IMR-90 (cell line): ENCODE measurements around the gene RUFY4. TPM values are rescaled to one million over a fixed set of nuclear protein-coding genes. Genes with fewer than 3 reads are reported as not detected.

Experiments
- ATAC-seq: fragments of 200-7000 bp; cut with Tn5 transposase; 2 replicates; pipeline ENCODE4 v1.9.1; 2020; ENCODE audit warnings: low read depth, mild to moderate bottlenecking, moderate library complexity
- BruUV-seq: library from RNA; stranded (reverse); fragments of 400-500 nt; replicated peaks from 2 replicates; lab custom pipeline; 2021; lab: Mats Ljungman, UMichigan
- CTCF ChIA-PET: fragments of 300-600 bp; formaldehyde crosslinking; extraction: SDS; loops from one replicate; lab custom pipeline; 2021; ENCODE audit warnings: antibody characterized with exemption; lab: Yijun Ruan, JAX
- POLR2A ChIA-PET: fragments of 300-600 bp; sonication (Branson Sonifier 250); formaldehyde crosslinking; loops from one replicate; lab custom pipeline; 2022; ENCODE audit warnings: antibody characterized with exemption; ENCODE audit not compliant: unreplicated experiment; lab: Charles Lee
- DNase-seq: peaks from one replicate; pipeline ENCODE4 v3.0.0; 2013
- H2AFZ ChIP-seq: replicated peaks from 2 replicates; pipeline ENCODE3; 2013; ENCODE audit warnings: low read length, mild to moderate bottlenecking; ENCODE audit not compliant: poor library complexity
- H2AK5ac ChIP-seq: 2 replicates; pipeline ENCODE4 v1.6.1; 2013; ENCODE audit warnings: low read depth, low read length, inconsistent platforms
- H2AK9ac ChIP-seq: replicated peaks from 2 replicates; pipeline ENCODE3; 2013; ENCODE audit warnings: mild to moderate bottlenecking, low read depth, low read length, moderate library complexity; ENCODE audit not compliant: poor library complexity
- H2BK120ac ChIP-seq: 2 replicates; pipeline ENCODE4 v1.6.1; 2013; ENCODE audit warnings: low read depth, low read length, inconsistent platforms
- H2BK15ac ChIP-seq: 3 replicates; pipeline ENCODE4 v1.6.1; 2013; ENCODE audit warnings: low read depth, low read length, inconsistent platforms
- H2BK20ac ChIP-seq: 2 replicates; pipeline ENCODE4 v1.6.1; 2013; ENCODE audit warnings: low read depth, mild to moderate bottlenecking, inconsistent platforms, low read length, moderate library complexity
- H2BK5ac ChIP-seq: 2 replicates; pipeline ENCODE4 v1.6.1; 2013; ENCODE audit warnings: mild to moderate bottlenecking, low read depth, low read length, inconsistent platforms; ENCODE audit not compliant: poor library complexity, severe bottlenecking
- H3K14ac ChIP-seq: replicated peaks from 2 replicates; pipeline ENCODE4 v1.6.1; 2013; ENCODE audit warnings: low read depth, low read length, inconsistent platforms
- H3K18ac ChIP-seq: 2 replicates; pipeline ENCODE4 v1.6.1; 2013; ENCODE audit warnings: low read depth, low read length, control low read depth
- H3K23ac ChIP-seq: 2 replicates; pipeline ENCODE4 v1.6.1; 2013; ENCODE audit warnings: low read depth, low read length, inconsistent platforms
- H3K27ac ChIP-seq: 2 replicates; pipeline ENCODE4 v1.5.1; 2013; ENCODE audit warnings: mild to moderate bottlenecking, control low read depth, low read length; ENCODE audit not compliant: insufficient read depth
- H3K27me3 ChIP-seq: 2 replicates; pipeline ENCODE4 v1.6.1; 2013; ENCODE audit warnings: low read length; ENCODE audit not compliant: control insufficient read depth, insufficient read depth
- H3K36me3 ChIP-seq: 2 replicates; pipeline ENCODE4 v1.6.1; 2013; ENCODE audit warnings: low read length, mixed read lengths; ENCODE audit not compliant: control insufficient read depth, insufficient read depth
- H3K4ac ChIP-seq: 2 replicates; pipeline ENCODE4 v1.6.1; 2013; ENCODE audit warnings: low read depth, low read length, inconsistent platforms
- H3K4me1 ChIP-seq: 2 replicates; pipeline ENCODE4 v1.6.1; 2013; ENCODE audit warnings: low read length, mixed read lengths; ENCODE audit not compliant: control insufficient read depth, insufficient read depth
- H3K4me2 ChIP-seq: 2 replicates; pipeline ENCODE4 v1.6.1; 2013; ENCODE audit warnings: low read depth, mild to moderate bottlenecking, control low read depth, low read length, moderate library complexity
- H3K4me3 ChIP-seq: 2 replicates; pipeline ENCODE4 v1.5.1; 2013; ENCODE audit warnings: low read depth, mild to moderate bottlenecking, control low read depth, low read length, moderate library complexity; ENCODE audit not compliant: insufficient read depth
- H3K56ac ChIP-seq: 2 replicates; pipeline ENCODE4 v1.6.1; 2013; ENCODE audit warnings: low read length, inconsistent platforms; ENCODE audit not compliant: insufficient read depth; ENCODE audit errors: extremely low read depth
- H3K79me1 ChIP-seq, 2 experiments: 2 replicates each; pipeline ENCODE4 v1.6.1; 2013; ENCODE audit warnings: low read length in 2 of 2, inconsistent platforms in 1 of 2, low read depth in 1 of 2
- H3K9ac ChIP-seq: 2 replicates; pipeline ENCODE4 v1.6.1; 2013; ENCODE audit warnings: low read depth, low read length, control low read depth
- H3K9me1 ChIP-seq: 2 replicates; pipeline ENCODE4 v1.6.1; 2013; ENCODE audit warnings: low read length, inconsistent platforms; ENCODE audit not compliant: insufficient read depth
- H3K9me3 ChIP-seq: 2 replicates; pipeline ENCODE4 v1.6.1; 2013; ENCODE audit warnings: low read length; ENCODE audit not compliant: control insufficient read depth, insufficient read depth
- H4K20me1 ChIP-seq: 2 replicates; pipeline ENCODE4 v1.6.1; 2013; ENCODE audit warnings: low read length, inconsistent platforms; ENCODE audit not compliant: insufficient read depth
- H4K5ac ChIP-seq: 2 replicates; pipeline ENCODE4 v1.6.1; 2013; ENCODE audit warnings: mild to moderate bottlenecking, low read depth, low read length, control low read depth
- H4K8ac ChIP-seq, 2 experiments: 2 replicates each; pipeline ENCODE4 v1.6.1; 2013; ENCODE audit warnings: low read depth in 2 of 2, low read length in 2 of 2, control low read depth in 1 of 2, inconsistent platforms in 1 of 2
- H4K91ac ChIP-seq: 2 replicates; pipeline ENCODE4 v1.6.1; 2013; ENCODE audit warnings: low read depth, low read length, inconsistent platforms; ENCODE audit not compliant: insufficient read depth
- CEBPB ChIP-seq: IDR thresholded peaks from 2 replicates; pipeline ENCODE4 v1.6.1; 2012; ENCODE audit warnings: low read depth, low read length, improper control_type of control experiment
- CTCF ChIP-seq: conservative IDR thresholded peaks from 2 replicates; pipeline ENCODE4 v1.5.1; 2012; ENCODE audit warnings: mild to moderate bottlenecking, low read depth, low read length, improper control_type of control experiment
- FOS ChIP-seq: fragments of 150-350 bp; IDR thresholded peaks from 2 replicates; pipeline ENCODE4 v1.6.1; 2016; ENCODE audit warnings: low read depth, low read length
- MAFK ChIP-seq: IDR thresholded peaks from 2 replicates; pipeline ENCODE4 v1.6.1; 2012; ENCODE audit warnings: low read depth, low read length, improper control_type of control experiment
- POLR2A ChIP-seq: IDR thresholded peaks from 2 replicates; pipeline ENCODE4 v1.6.1; 2012; ENCODE audit warnings: mild to moderate bottlenecking, low read depth, low read length
- dilution Hi-C: fragments of 300-500 bp; cut with HindIII; formaldehyde crosslinking; loops from one replicate; pipeline ENCODE4 v1.14.3; 2018; ENCODE audit warnings: low sequenced_read_pairs; ENCODE audit not compliant: unreplicated experiment
- in situ Hi-C: fragments of 300-500 bp; cut with MboI; formaldehyde crosslinking; loops from 3 replicates; pipeline ENCODE4 v1.14.3; 2019; ENCODE audit warnings: low sequenced_read_pairs, inconsistent platforms, mixed read lengths
- intact Hi-C: fragments of 100-400 bp; cut with micrococcal nuclease; formaldehyde crosslinking; loops from 2 replicates; pipeline ENCODE4 v1.10.0; 2022
- polyA plus RNA-seq, 3 experiments: library from polyadenylated mRNA; depleted of rRNA; stranded (reverse); fragments of >200 nt; gene quantifications; 2 replicates each; pipeline ENCODE4 v1.2.3, GENCODE V29; 2012; ENCODE audit warnings: low replicate concordance in 1 of 3
- total RNA-seq: library from RNA; depleted of rRNA; stranded (reverse); fragments of >200 nt; gene quantifications from 2 replicates; pipeline ENCODE4 v1.2.3, GENCODE V29; 2012

RUFY4 gene
- total and polyA plus RNA-seq, 2 of the 4 experiments (the other 2 are of a cell fraction), result not detected

DNA sequence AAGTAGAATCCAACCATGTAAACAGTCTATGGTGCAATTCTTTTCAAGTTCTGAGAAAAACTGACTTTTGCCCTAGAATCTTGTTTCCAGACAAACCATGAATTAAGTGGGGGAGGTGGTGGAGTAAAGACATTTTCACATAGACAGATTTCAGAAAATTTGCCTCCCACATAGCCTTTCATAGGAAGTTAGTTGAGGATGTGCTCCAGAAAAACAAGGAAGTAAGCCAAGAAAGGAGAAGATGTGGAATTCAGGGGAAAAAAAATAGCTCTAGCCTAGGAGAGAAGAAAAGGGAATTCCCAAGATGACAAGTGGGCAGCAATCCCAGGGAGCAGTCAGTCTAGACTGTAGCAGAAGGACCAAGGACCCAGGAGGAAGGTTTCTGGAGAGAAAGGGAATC lies 17.4 kb downstream of the RUFY4 start:
- in situ Hi-C loops, result no loop called here
- Histone ChIP-seq H4K20me1 (no peaks in the 10 kb centered on the region), H2AK5ac (no peak overlapping the region), H4K91ac (no peak overlapping the region), H2AFZ (no peak overlapping the region), H2BK15ac (no peak overlapping the region), H4K5ac (no peak overlapping the region), H3K4me3 (no peak overlapping the region), H3K56ac (no peak overlapping the region), H3K27me3 (peaks cover 31% of the 10 kb centered on the region), H3K9me3 (peaks cover 9% of the 10 kb centered on the region), H3K18ac (no peak overlapping the region), H3K9me1 (peaks cover 4% of the 10 kb centered on the region; the same call in 1 of the 2 replicates), H3K27ac (no peak overlapping the region), H2BK20ac (no peak overlapping the region), H3K23ac (no peak overlapping the region), H3K14ac (no peak overlapping the region), H3K4me2 (no peak overlapping the region), H3K36me3 (no peaks in the 10 kb centered on the region), H3K9ac (no peak overlapping the region), H2BK120ac (no peak overlapping the region), H3K4me1 (peaks cover 2% of the 10 kb centered on the region; the same call in 1 of the 2 replicates), H4K8ac (no peak overlapping the region), H2AK9ac (no peak overlapping the region), H3K4ac (no peak overlapping the region), H3K79me1 (no peaks in the 10 kb centered on the region), H2BK5ac (no peak overlapping the region)
- intact Hi-C loops, result no loop called here
- ChIA-PET POLR2A (no interaction called here), CTCF (no interaction called here)
- DNase-seq, result no peak
- ATAC-seq, result no peak
- no TSS peak for BruUV-seq
- dilution Hi-C loops, result no loop called here
- no peak for TF ChIP-seq POLR2A
- no peak for TF ChIP-seq MAFK
- no peak for TF ChIP-seq CEBPB
- no peak for TF ChIP-seq FOS
- no peak for TF ChIP-seq CTCF
